HepG2 (cell line): ENCODE measurements around the gene ZNF618. TPM values are rescaled to one million over a fixed set of nuclear protein-coding genes. Genes with fewer than 3 reads are reported as not detected.

Experiments used
- ATF6 ChIP-seq: sonication (generic); formaldehyde crosslinking; conservative IDR thresholded peaks from 2 replicates; pipeline ENCODE4 v1.4.0; 2020; ENCODE audit warnings: missing genetic modification reagents
- EHMT2 ChIP-seq: fragments of 200-600 bp; sonication (generic); IDR thresholded peaks from 2 replicates; pipeline ENCODE4 v1.7.0; 2017; ENCODE audit warnings: antibody characterized with exemption, low read depth, low read length, borderline replicate concordance
- ETV5 ChIP-seq: IDR thresholded peaks from 2 replicates; pipeline ENCODE4 v1.6.1; 2018; ENCODE audit warnings: missing biosample characterization, missing genetic modification reagents, inconsistent platforms, borderline replicate concordance
- FOXA1 ChIP-seq, 2 experiments: fragments of 450-650 bp in 1 of 2; sonication (generic) in 1 of 2; formaldehyde crosslinking in 1 of 2; IDR thresholded peaks; 2 replicates each; pipeline versions ENCODE4 v1.4.0 to v1.6.1; 2016 to 2020; ENCODE audit warnings: missing genetic modification reagents in 1 of 2
- FOXK2 ChIP-seq: fragments of 450-650 bp; IDR thresholded peaks from 2 replicates; pipeline ENCODE4 v1.6.1; 2016
- HOXA3 ChIP-seq: sonication (generic); formaldehyde crosslinking; IDR thresholded peaks from 2 replicates; pipeline ENCODE4 v1.5.0; 2020; ENCODE audit warnings: missing genetic modification reagents
- IRF2 ChIP-seq: IDR thresholded peaks from 2 replicates; pipeline ENCODE4 v1.6.1; 2018; ENCODE audit warnings: missing genetic modification reagents, missing compliant biosample characterization
- JUND ChIP-seq: sonication (generic); formaldehyde crosslinking; IDR thresholded peaks from 2 replicates; pipeline ENCODE4 v1.8.0; 2022; ENCODE audit warnings: mild to moderate bottlenecking, missing genetic modification reagents
- KDM6A ChIP-seq: IDR thresholded peaks from 2 replicates; pipeline ENCODE4 v1.6.1; 2016; ENCODE audit warnings: low read depth
- KMT2B ChIP-seq: IDR thresholded peaks from 2 replicates; pipeline ENCODE4 v1.6.1; 2016; ENCODE audit warnings: missing genetic modification reagents, missing compliant biosample characterization
- MEIS1 ChIP-seq: sonication (generic); formaldehyde crosslinking; IDR thresholded peaks from 2 replicates; pipeline ENCODE4 v1.9.0; 2021; ENCODE audit warnings: mild to moderate bottlenecking, missing genetic modification reagents, moderate library complexity, borderline replicate concordance
- MTF1 ChIP-seq: sonication (generic); formaldehyde crosslinking; IDR thresholded peaks from 2 replicates; pipeline ENCODE4 v1.5.0; 2020; ENCODE audit warnings: missing genetic modification reagents
- NR0B2 ChIP-seq: sonication (generic); formaldehyde crosslinking; IDR thresholded peaks from 2 replicates; pipeline ENCODE4 v1.4.0; 2020; ENCODE audit warnings: mild to moderate bottlenecking, missing genetic modification reagents
- RFXAP ChIP-seq: sonication (generic); formaldehyde crosslinking; IDR thresholded peaks from 2 replicates; pipeline ENCODE4 v1.4.0; 2020; ENCODE audit warnings: missing genetic modification reagents, borderline replicate concordance
- SMARCC2 ChIP-seq: fragments of 450-650 bp; IDR thresholded peaks from 2 replicates; pipeline ENCODE4 v1.6.1; 2017; ENCODE audit warnings: antibody characterized with exemption, mild to moderate bottlenecking
- TARDBP ChIP-seq: sonication (generic); formaldehyde crosslinking; IDR thresholded peaks from 2 replicates; pipeline ENCODE4 v1.8.0; 2022; ENCODE audit warnings: mild to moderate bottlenecking, missing genetic modification reagents
- UBTF ChIP-seq: sonication (generic); formaldehyde crosslinking; IDR thresholded peaks from 2 replicates; pipeline ENCODE4 v1.4.0; 2020; ENCODE audit warnings: mild to moderate bottlenecking, missing genetic modification reagents
- ZBTB38 ChIP-seq: sonication (generic); formaldehyde crosslinking; IDR thresholded peaks from 2 replicates; pipeline ENCODE4 v1.5.1; 2020; ENCODE audit warnings: mild to moderate bottlenecking, missing genetic modification reagents
- ZBTB43 ChIP-seq: sonication (generic); formaldehyde crosslinking; conservative IDR thresholded peaks from 2 replicates; pipeline ENCODE4 v1.4.0; 2020; ENCODE audit warnings: missing genetic modification reagents
- ZBTB7A ChIP-seq: sonication (generic); formaldehyde crosslinking; IDR thresholded peaks from 2 replicates; pipeline ENCODE4 v1.8.0; 2022; ENCODE audit warnings: mild to moderate bottlenecking, missing genetic modification reagents
- ZFP36L2 ChIP-seq: sonication (generic); formaldehyde crosslinking; IDR thresholded peaks from 2 replicates; pipeline ENCODE4 v1.4.0; 2020; ENCODE audit warnings: missing genetic modification reagents
- ZNF232 ChIP-seq: sonication (generic); formaldehyde crosslinking; IDR thresholded peaks from 2 replicates; pipeline ENCODE4 v1.4.0; 2020; ENCODE audit warnings: missing genetic modification reagents, borderline replicate concordance
- ZNF260 ChIP-seq: sonication (generic); formaldehyde crosslinking; IDR thresholded peaks from 2 replicates; pipeline ENCODE4 v1.4.0; 2020; ENCODE audit warnings: missing genetic modification reagents, low read depth, mild to moderate bottlenecking, borderline replicate concordance
- ZNF660 ChIP-seq: sonication (generic); formaldehyde crosslinking; IDR thresholded peaks from 2 replicates; pipeline ENCODE4 v1.5.1; 2020; ENCODE audit warnings: mild to moderate bottlenecking, low read depth, missing genetic modification reagents, borderline replicate concordance
- ZNF772 ChIP-seq: sonication (generic); formaldehyde crosslinking; IDR thresholded peaks from 2 replicates; pipeline ENCODE4 v1.5.0; 2020; ENCODE audit warnings: mild to moderate bottlenecking, missing genetic modification reagents
- polyA plus RNA-seq, 8 experiments: library from polyadenylated mRNA; depleted of rRNA in 3 of 8; stranded (reverse) in 7 of 8; unstranded in 1 of 8; fragments of >200 nt; fragmentation: Illumina TruSeq in 4 of 8; extraction: Trizol in 4 of 8; gene quantifications; 2 replicates each; pipeline versions ENCODE4 v1.2.1 to v1.2.3, GENCODE V29; 2011 to 2016; ENCODE audit warnings: low read depth in 4 of 8, missing spikeins in 1 of 8, mixed read lengths in 1 of 8; ENCODE audit not compliant: insufficient read depth in 1 of 8
- total RNA-seq, 5 experiments: library from RNA; depleted of rRNA; stranded (reverse); fragments of >200 nt; fragmentation: Illumina TruSeq; extraction: Trizol; gene quantifications; 2 replicates each; pipeline ENCODE4 v1.2.3, GENCODE V29; 2016; ENCODE audit warnings: low read depth in 1 of 5

Gene ZNF618
- total and polyA plus RNA-seq, 2 of the 13 experiments (the other 11 are each of a cell fraction or from before 2014, with no cell fraction given) = 0.07 TPM

- no peak for TF ChIP-seq MTF1 (CRISPR knock-in tag)
- TF ChIP-seq EHMT2 = 0 out of 2 replicates have a peak, but pooled peaks have one; percentile 72
- peak; percentile 36; the same call in 1 of the 2 replicates for TF ChIP-seq IRF2 (CRISPR knock-in tag)
- TF ChIP-seq ZBTB7A = peak; percentile 99
- TF ChIP-seq ZNF232 (CRISPR knock-in tag) = no peak
- TF ChIP-seq FOXA1 (IDR thresholded peaks at IDR 0.05) = peak; percentile 64
- TF ChIP-seq FOXA1 (CRISPR knock-in tag; IDR thresholded peaks at IDR 0.05) = peak; percentile 91
- TF ChIP-seq KDM6A (CRISPR knock-in tag) = peak; percentile 99
- TF ChIP-seq NR0B2 (CRISPR knock-in tag) = no peak
- TF ChIP-seq RFXAP = peak; percentile 27; the same call in 1 of the 2 replicates
- peak; percentile 81 for TF ChIP-seq TARDBP (CRISPR knock-in tag)
- peak; percentile 69 for TF ChIP-seq HOXA3 (CRISPR knock-in tag)
- peak; percentile 19; the same call in 1 of the 2 replicates for TF ChIP-seq ATF6 (CRISPR knock-in tag)
- TF ChIP-seq ZBTB43 (CRISPR knock-in tag) = 0 out of 2 replicates have a peak, but pooled peaks have one; percentile 39
- TF ChIP-seq ZNF260 (CRISPR knock-in tag) = no peak
- no peak; the same call in none of the 2 replicates for TF ChIP-seq MEIS1 (CRISPR knock-in tag)
- TF ChIP-seq ZFP36L2 (CRISPR knock-in tag) = no peak
- no peak for TF ChIP-seq JUND (CRISPR knock-in tag)
- TF ChIP-seq ETV5 (CRISPR knock-in tag) = peak; percentile 93
- peak; percentile 67; the same call in 1 of the 2 replicates for TF ChIP-seq FOXK2
- no peak for TF ChIP-seq ZBTB38
- TF ChIP-seq SMARCC2 = no peak
- no peak for TF ChIP-seq ZNF660 (CRISPR knock-in tag)
- TF ChIP-seq UBTF (CRISPR knock-in tag) = peak; percentile 72
- TF ChIP-seq ZNF772 = peak; percentile 61; the same call in 1 of the 2 replicates
- peak; percentile 61; the same call in 1 of the 2 replicates for TF ChIP-seq KMT2B (CRISPR knock-in tag)
Observed at GRCh38 chr9:114080773-114081440, 204.8 kb downstream of the ZNF618 start (continued).
